Sigmoid colon (tissue), 7 donors: ENCODE measurements around the gene DKK2. TPM values are rescaled to one million over a fixed set of nuclear protein-coding genes. Genes with fewer than 3 reads are reported as not detected.

ENCODE experiments used
- DNase-seq: peaks from one replicate; pipeline ENCODE4 v3.0.0-alpha.2; 2019
- H3K27ac ChIP-seq, 4 donors: fragments of 200-600 bp; sonication (generic); one replicate each; pipeline ENCODE4 v1.5.1; 2016 to 2019; ENCODE audit warnings: mild to moderate bottlenecking in 1 of 4
- H3K27me3 ChIP-seq, 3 donors: fragments of 200-600 bp; sonication (generic); one replicate each; pipeline ENCODE4 v1.5.1; 2019; ENCODE audit warnings: mild to moderate bottlenecking in 1 of 3
- H3K36me3 ChIP-seq, 4 donors: fragments of 200-600 bp; sonication (generic); one replicate each; pipeline ENCODE4 v1.5.1; 2016 to 2019
- H3K4me1 ChIP-seq, 4 donors: fragments of 200-600 bp; sonication (generic); one replicate each; pipeline ENCODE4 v1.5.1; 2017 to 2019
- H3K4me3 ChIP-seq, 4 donors: fragments of 200-600 bp; sonication (generic); one replicate each; pipeline ENCODE4 v1.5.1; 2017 to 2019; ENCODE audit warnings: mild to moderate bottlenecking in 2 of 4, moderate library complexity in 1 of 4
- H3K9me3 ChIP-seq, 4 donors: fragments of 200-600 bp in 3 of 4; sonication (generic) in 3 of 4; one replicate each; pipeline versions ENCODE4 v1.5.1 to v1.6.1; 2013 to 2019
- EP300 ChIP-seq, 4 donors: sonication (generic); formaldehyde crosslinking; IDR thresholded peaks; one replicate each; pipeline ENCODE4 v1.6.1; 2017; ENCODE audit warnings: antibody characterized with exemption in 4 of 4
- POLR2A ChIP-seq, 2 donors: fragments of 450-650 bp; IDR thresholded peaks; one replicate each; pipeline ENCODE4 v1.6.1; 2016; ENCODE audit warnings: antibody characterized with exemption in 2 of 2, mild to moderate bottlenecking in 2 of 2, moderate library complexity in 2 of 2
- POLR2AphosphoS5 ChIP-seq, 4 donors: sonication (generic); formaldehyde crosslinking; IDR thresholded peaks; one replicate each; pipeline ENCODE4 v1.6.1; 2017; ENCODE audit warnings: antibody characterized with exemption in 4 of 4
- WGBS, 2 donors: extraction: QIAGEN DNeasy Blood & Tissue Kit; methylation state at CpG; one replicate each; pipeline ENCODE4 v1.1.7; 2013; 5-methylcytosine and 5-hydroxymethylcytosine counted together
- intact Hi-C: fragments of 100-400 bp; cut with DNase I; formaldehyde crosslinking; loops from one replicate; pipeline ENCODE4 v1.15.1; 2023
- polyA plus RNA-seq, 3 donors: library from polyadenylated mRNA; stranded (reverse); fragments of 200-250 nt; gene quantifications; one replicate each; pipeline ENCODE4 v1.2.3, GENCODE V29; 2013
- total RNA-seq, 4 donors: library from RNA; depleted of rRNA; stranded (reverse); fragments of >200 nt; gene quantifications; one replicate each; pipeline ENCODE4 v1.1.0, GENCODE V29; 2016
- TF ChIP-seq, protein P1 (sequence below), 4 experiments: fragments of 450-650 bp in 3 of 4; fragments of 200-600 bp in 1 of 4; IDR thresholded peaks; one replicate each; pipeline ENCODE4 v1.5.1; 2016 to 2019; ENCODE audit warnings: antibody characterized with exemption in 4 of 4, mild to moderate bottlenecking in 3 of 4, moderate library complexity in 2 of 4
- donor health status: healthy with polysubstance abuse.
- donor health status: Bipolar disorder and iron deficiency.
- donor health status: healthy.

The DKK2 gene
- total and polyA plus RNA-seq, 7 donors = 0.35 to 9.1 (median 3.3) TPM; not detected in 2

DNA sequence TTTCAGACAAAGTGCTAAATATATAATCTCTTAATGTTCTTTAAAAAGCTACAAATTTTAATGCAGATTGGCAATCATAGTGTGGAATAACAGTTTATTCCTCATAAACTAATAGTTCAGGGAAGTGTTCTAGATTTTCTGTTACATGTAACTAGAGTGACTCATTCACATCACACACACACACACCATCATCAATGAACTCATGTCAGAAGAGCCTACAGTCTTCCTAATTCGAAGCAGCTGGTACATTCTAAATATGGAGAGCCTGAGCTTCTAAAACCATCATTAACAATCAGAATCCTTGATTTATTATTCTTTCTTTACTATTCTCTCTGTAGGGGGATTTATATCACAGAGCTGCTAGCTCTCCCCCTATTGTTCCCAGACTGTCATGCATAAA, 49.6 kb downstream of the DKK2 start:
- H3K36me3 ChIP-seq = no peaks in the 10 kb centered on the region
- no peaks in the 10 kb centered on the region for H3K9me3 ChIP-seq
- no peak for TF ChIP-seq EP300 (IDR thresholded peaks at IDR 0.05)
- TF ChIP-seq POLR2AphosphoS5 (IDR thresholded peaks at IDR 0.05) = no peak
- TF ChIP-seq POLR2A (IDR thresholded peaks at IDR 0.05) = no peak
- TF ChIP-seq, protein P1, sequence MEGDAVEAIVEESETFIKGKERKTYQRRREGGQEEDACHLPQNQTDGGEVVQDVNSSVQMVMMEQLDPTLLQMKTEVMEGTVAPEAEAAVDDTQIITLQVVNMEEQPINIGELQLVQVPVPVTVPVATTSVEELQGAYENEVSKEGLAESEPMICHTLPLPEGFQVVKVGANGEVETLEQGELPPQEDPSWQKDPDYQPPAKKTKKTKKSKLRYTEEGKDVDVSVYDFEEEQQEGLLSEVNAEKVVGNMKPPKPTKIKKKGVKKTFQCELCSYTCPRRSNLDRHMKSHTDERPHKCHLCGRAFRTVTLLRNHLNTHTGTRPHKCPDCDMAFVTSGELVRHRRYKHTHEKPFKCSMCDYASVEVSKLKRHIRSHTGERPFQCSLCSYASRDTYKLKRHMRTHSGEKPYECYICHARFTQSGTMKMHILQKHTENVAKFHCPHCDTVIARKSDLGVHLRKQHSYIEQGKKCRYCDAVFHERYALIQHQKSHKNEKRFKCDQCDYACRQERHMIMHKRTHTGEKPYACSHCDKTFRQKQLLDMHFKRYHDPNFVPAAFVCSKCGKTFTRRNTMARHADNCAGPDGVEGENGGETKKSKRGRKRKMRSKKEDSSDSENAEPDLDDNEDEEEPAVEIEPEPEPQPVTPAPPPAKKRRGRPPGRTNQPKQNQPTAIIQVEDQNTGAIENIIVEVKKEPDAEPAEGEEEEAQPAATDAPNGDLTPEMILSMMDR (IDR thresholded peaks at IDR 0.05) = no peak
- H3K4me1 ChIP-seq = no peaks in the 10 kb centered on the region
- no peak overlapping the region for H3K4me3 ChIP-seq
- H3K27ac ChIP-seq = no peak overlapping the region
- 48 to 66% methylated on average over 1 of the region's 1 CpG for WGBS, 2 donors
- no peak for DNase-seq
- intact Hi-C loops = no loop called here
- H3K27me3 ChIP-seq = no peaks in the 10 kb centered on the region

DNA sequence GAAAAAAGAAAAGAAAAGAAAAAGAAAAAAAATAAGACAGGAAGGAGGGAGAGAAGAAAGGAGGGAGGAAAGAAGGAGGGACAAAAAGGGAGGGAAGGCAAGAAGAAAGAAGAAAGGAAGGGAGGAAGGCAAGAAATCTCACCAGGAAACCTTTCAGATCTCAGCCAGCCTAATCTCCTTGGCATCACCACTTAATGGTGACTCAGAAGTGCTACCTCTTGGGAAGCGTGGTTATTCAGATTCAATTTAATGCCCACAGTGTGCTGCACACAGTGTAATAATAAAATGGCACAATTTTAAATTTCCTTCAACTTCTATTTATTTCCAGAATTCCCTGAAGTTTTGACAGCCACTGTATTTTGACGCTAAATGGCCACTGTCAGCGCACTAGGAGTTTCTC, 50.3 kb downstream of the DKK2 start:
- 58 to 93% methylated on average over 3 of the region's 3 CpGs for WGBS, 2 donors
- no peaks in the 10 kb centered on the region for H3K4me1 ChIP-seq
- no peak overlapping the region for H3K27ac ChIP-seq
- H3K4me3 ChIP-seq = no peak overlapping the region
- DNase-seq = no peak
- intact Hi-C loops = no loop called here
- H3K27me3 ChIP-seq = no peaks in the 10 kb centered on the region
- no peaks in the 10 kb centered on the region for H3K9me3 ChIP-seq
- no peaks in the 10 kb centered on the region for H3K36me3 ChIP-seq
- TF ChIP-seq EP300 (IDR thresholded peaks at IDR 0.05) (no peak), POLR2A (IDR thresholded peaks at IDR 0.05) (no peak), POLR2AphosphoS5 (IDR thresholded peaks at IDR 0.05) (no peak)
- TF ChIP-seq, protein P1 (IDR thresholded peaks at IDR 0.05) = no peak

DNA sequence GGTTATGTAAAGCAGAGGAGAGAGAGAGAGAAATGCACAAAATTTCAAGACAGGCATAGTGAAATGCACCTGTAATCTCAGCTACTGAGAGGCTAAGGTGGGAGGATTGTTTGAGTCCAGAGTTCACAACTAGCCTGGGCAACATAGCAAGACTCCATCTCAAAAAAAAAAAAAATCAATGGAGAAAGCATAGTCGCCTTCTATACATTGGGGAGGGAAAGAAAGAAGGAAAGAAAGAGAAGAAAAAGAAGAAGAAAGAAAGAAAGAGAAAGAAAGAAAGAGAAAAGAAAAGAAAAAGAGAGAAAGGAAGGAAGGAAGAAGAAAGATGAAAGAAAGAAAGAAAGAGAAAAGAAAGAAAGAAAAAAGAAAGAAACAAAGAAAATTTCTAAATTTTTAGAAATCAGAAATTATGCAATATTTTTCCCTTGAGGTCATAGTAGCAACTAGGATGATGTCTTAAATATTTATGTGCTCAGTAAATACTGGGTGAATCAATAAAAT, 53.4 kb downstream of the DKK2 start:
- 76 to 85% methylated on average over 1 of the region's 1 CpG for WGBS, 2 donors
- intact Hi-C loops = no loop called here
- TF ChIP-seq, protein P1 (IDR thresholded peaks at IDR 0.05) = no peak
- TF ChIP-seq POLR2A (IDR thresholded peaks at IDR 0.05) (no peak), POLR2AphosphoS5 (IDR thresholded peaks at IDR 0.05) (no peak), EP300 (IDR thresholded peaks at IDR 0.05) (no peak)
- Histone ChIP-seq H3K4me3 (no peak overlapping the region), H3K27me3 (no peaks in the 10 kb centered on the region), H3K9me3 (no peaks in the 10 kb centered on the region), H3K27ac (no peak overlapping the region), H3K4me1 (no peaks in the 10 kb centered on the region), H3K36me3 (no peaks in the 10 kb centered on the region)
- DNase-seq = no peak

DNA sequence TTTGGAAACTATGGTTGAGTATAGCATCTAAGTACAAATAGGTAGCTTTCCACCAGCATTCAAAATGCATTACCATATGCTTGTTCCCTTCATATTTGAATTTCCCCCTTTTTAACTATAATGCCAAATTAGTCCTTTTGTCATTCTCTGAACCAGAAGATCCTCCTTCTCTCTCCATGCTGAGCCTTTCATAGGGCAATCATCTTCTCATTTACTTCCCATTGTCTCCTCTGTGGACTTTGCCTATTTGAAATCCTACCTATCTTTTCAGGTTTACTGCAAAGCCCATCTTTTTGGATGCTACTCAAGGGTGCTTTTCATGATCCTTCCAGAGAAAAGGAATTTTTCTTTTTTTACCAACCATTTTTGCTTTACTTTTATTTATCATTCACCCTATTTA, 54.7 kb downstream of the DKK2 start:
- intact Hi-C loops = no loop called here
- Histone ChIP-seq H3K27me3 (no peaks in the 10 kb centered on the region), H3K27ac (no peak overlapping the region), H3K4me3 (no peak overlapping the region), H3K4me1 (no peaks in the 10 kb centered on the region), H3K36me3 (no peaks in the 10 kb centered on the region), H3K9me3 (no peaks in the 10 kb centered on the region)
- no peak for DNase-seq
- TF ChIP-seq, protein P1 (IDR thresholded peaks at IDR 0.05) = no peak
- TF ChIP-seq POLR2A (IDR thresholded peaks at IDR 0.05) (no peak), EP300 (IDR thresholded peaks at IDR 0.05) (no peak), POLR2AphosphoS5 (IDR thresholded peaks at IDR 0.05) (no peak)

DNA sequence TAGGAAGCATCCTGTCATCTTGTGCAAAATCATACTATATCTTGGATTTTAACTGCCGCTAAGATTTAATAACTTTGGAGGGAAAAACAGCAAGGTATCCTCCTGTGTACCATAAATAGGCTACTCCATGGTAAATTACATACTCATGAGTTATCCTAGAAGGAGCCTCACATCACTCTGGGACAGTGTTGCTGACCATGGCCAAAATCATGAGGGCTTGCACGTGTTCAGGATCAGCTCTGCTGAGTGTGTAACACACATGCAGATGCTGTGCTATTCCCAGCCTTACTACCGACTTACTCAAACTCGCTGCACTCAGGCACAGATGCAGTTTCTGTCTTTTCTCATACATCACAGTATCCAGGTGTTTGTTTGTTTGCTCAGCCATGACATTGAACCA, 56.6 kb downstream of the DKK2 start:
- no peaks in the 10 kb centered on the region for H3K36me3 ChIP-seq
- TF ChIP-seq POLR2AphosphoS5 (IDR thresholded peaks at IDR 0.05) (no peak), EP300 (IDR thresholded peaks at IDR 0.05) (no peak), POLR2A (IDR thresholded peaks at IDR 0.05) (no peak)
- TF ChIP-seq, protein P1 (IDR thresholded peaks at IDR 0.05) = no peak

More for the DNA sequence above, 56.6 kb downstream of the DKK2 start:
- Histone ChIP-seq H3K4me3 (no peak overlapping the region), H3K9me3 (no peaks in the 10 kb centered on the region), H3K4me1 (no peaks in the 10 kb centered on the region), H3K27me3 (no peaks in the 10 kb centered on the region), H3K27ac (no peak overlapping the region)
- intact Hi-C loops = no loop called here
- WGBS, 2 donors = 71 to 85% methylated on average over 4 of the region's 4 CpGs
- DNase-seq = no peak
